GM18517 (cell line): ENCODE measurements around the gene KAZN.

Experiments used
- ATAC-seq: cut with Tn5 transposase; IDR thresholded peaks from one replicate; pipeline ENCODE4 v1.9.1; 2021; ENCODE audit warnings: mild to moderate bottlenecking, moderate library complexity; ENCODE audit not compliant: unreplicated experiment

The KAZN gene

DNA sequence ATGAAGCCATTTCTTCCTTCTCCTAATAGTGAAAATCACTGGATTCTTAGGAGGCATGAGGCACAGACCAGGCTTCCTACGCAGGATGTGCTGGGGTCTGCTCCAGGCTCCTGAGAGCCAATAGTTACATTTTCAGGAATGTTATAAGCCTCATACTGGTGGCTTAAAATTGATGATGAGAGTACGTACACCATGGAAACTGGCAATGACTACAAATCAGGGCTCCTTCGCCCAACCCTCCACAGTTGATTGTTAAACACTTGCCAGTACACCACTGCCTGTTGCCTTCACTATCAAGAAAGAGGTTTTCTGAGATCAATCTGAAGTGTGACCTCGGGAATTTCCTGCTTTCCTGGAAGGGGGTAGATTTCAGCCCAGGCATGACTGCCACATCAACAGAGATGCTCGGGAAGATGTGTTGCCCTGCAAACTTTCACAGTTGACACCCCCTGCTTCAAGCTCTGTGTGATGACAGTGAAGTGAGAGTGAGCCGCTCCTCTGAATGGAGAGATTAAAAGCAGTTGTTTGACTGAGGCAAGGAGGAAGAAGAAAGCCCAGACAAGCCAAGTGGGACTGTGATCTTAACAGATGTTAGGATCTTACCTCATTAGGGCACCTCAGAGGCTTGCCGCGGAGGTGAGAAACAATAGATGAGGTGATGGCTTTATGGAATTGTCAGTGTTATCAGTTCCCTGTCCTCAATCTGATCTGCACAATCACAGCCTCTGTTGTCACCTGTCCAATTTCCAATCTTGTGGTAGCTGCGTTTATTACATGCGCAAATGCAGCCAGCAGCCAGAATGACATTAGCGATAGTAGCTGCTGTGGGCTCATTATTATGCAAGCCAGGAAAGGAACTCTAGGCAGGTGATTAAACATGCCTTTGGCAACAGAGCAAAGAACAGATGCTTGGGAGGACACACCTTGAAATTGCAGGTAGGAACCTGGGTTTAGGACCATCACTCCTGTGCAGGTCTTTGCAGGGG, 277.3 kb downstream of the KAZN start:
- no peak for ATAC-seq

DNA sequence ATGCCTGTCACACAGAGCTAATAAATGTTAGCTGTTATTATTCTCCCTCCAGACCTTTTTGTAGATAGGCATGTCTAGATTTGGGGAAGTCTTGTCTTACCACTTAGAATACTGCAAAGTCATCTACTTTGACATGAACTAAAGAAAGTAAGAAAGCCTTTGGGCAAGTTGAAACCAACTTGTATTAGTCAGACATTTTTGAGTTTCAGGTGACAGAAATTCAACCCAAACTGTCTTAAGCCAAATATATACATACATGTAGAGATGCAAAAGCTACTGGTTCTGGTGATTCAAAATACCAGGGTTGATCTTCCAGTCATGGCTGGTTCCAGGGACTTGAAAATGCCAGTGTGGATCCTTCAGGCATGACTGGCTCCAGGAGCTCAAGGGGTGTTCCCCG, 278.3 kb downstream of the KAZN start:
- ATAC-seq = no peak

GRCh38 chr1:14877224-14877623, 278.7 kb downstream of the KAZN start:
- no peak for ATAC-seq

DNA sequence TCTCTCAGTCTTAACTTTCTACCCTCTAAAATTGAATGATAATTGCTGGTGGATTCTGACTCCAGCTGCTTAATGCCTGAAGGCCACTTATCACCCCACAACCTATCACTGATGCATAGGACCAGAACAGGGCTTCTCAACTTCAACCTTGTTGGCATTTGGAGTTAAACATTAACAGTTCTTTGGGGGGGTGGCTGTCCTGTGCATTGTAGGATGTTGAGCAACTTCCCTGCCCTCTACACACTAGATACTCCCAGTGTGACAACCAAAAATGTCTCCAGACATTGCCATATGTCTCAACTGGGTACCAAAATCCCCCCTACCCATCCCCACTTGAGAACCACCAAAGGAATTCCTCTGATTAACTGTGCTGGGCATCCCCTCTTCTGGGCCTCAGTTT, 279.6 kb downstream of the KAZN start:
- ATAC-seq = no peak

- no peak for ATAC-seq
Observed at GRCh38 chr1:14878951-14879350, 280.5 kb downstream of the KAZN start.

DNA sequence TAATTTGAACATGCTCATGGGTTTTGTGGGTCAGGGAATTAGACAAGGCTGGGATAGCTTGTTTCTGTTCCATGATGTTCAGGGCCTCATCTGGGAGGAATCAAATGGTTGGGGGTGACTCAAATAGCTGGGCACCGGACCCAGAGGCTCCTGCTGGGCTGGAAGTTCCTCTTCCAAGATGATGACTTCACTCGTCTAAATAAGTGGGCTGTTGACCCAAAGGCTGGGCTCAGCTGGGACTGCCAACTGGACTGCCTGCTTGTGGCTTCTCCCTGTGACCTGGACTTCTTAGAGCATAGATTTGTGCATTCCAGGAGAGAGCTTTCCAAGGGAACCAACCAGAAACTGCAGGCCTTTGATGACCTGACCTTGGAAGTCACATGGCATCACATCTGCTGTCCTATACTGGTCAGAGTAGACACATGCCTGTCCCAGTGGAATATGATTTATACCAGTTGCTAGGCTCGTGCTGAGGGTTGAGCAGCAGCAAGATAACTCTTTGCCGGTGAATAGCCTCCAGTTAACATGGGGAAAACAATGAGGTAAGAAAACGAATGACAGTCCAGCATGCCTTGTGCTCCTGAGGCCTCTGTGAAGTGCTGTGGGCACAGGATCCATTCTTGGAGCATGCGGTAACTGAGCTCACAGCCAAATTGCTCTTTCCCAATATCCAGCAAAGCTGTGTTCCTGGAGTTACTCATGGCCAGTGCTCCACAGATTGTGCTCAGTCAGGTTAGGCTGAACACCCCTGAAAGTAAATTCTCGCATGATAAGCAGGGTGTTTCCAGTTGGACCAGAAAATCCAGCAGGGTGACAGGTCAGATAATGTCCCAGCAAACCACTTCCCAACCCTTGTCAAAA, 282.2 kb downstream of the KAZN start:
- ATAC-seq = no peak

DNA sequence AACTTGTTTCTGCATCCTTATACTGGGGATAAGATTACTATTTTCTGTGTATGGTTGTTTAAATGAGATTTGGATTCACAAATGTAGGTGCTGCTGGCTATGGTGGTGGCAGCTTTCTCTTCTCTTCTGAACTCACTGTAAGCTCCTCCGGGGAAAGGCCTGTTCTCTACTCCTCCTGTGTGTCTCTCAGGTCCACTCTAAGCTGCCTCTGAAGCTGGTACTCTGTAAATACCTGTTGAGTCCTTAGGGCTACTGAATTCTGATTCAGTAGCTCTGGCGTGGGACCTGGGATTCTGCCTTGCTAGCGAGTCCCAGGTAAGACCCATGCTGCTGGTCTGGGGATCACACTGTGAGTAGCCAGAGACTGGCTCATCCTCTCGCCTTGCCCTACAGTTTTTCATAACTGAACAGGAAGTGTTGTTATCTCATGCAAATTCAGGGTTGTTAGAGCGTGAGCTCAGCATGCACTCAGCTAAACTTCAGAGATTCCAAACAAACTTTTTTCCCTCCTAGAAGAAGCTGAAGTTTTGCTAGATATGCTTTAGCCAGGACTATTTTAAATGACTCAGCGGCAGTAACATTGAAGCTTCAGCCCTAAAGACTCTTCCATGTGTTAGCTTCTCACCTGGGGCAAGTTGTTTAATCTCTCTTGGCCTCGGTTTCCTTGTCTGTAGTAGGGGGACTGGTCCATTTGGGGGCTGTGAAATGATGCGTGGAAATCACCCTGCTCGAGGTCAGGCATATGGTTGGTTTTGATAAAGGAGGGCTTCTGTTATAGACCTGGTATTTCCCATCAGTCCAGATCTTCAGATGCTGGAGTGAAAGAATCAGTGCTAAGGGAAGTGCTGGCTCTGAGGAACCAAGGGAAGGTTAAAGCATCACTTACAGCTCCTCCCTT, 283.5 kb downstream of the KAZN start:
- no peak for ATAC-seq

DNA sequence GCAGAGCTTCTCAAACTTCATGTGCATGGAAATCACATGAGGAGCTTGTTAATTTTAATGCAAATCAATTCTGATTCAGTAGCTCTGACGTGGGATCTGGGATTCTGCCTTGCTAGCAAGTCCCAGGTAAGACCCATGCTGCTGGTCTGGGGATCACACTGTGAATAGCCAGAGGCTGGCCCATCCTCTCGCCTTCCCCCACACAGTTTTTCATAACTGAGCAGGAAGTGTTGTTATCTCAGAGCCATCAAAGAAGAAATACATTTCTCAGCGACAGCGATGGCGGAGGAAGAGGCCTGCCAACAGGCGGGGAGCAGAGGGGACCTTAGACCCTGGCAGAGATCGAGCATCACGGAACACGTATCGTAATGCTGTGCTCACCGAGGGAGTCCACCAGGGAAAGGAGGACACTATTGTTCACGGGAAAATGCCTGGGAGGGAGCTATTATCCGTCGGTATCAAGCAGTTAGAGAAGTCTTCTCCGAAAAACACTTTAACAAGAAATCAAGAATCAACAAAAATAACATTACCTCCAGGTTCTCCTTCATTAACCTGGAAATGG, 286.2 kb downstream of the KAZN start:
- ATAC-seq = no peak

GRCh38 chr1:14887044-14887566, 288.6 kb downstream of the KAZN start:
- no peak for ATAC-seq

- ATAC-seq = no peak
Observed at GRCh38 chr1:14887764-14888350, 289.4 kb downstream of the KAZN start.

DNA sequence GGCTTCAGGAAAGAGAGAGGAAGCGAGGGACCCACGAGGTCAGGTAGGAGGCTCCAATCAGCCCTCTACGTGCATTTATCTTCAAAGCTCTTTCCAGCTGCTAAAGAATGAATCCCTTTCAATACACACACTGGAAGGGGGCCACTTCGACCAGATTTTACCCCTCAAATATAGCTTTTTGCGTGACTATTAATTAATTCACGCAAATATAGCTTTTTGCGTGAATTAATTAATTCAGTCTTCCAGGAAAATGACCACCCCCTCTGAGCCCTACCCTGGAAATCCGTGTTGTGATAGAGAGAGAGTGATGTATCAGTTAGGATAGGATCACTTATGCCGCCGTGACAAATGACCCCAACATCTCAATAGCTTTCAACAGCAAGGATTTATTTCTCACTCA, 289.9 kb downstream of the KAZN start:
- ATAC-seq = no peak

DNA sequence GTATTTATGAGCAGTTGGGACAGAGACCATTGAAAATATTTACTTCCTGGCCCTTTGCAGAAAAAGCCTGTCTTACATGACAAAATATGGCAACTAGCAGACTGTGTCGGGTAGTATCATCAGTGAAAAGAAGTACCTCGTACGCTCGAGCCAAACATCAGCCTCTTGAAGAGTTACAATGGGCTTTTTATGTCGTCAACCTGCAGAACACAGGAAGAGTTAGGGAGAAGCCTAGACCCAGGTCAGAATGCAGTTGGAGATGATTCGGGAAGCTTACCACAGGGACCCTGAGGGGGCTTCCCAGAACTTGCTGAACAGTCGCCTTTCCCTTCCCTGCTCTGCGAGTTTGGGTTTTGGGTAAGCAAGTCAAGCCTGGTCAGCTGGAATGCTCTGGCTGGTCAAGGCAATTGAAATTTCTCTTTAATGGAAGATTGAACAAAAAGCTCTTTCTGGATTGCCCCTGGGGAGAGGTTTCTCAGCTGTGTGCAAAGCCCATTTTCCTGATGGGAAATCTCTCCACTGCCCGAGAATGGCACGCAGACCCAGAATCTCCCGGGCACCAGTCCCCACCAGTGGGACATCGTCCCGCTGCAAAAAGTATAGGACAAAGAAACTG, 291.4 kb downstream of the KAZN start:
- no peak for ATAC-seq

GRCh38 chr1:14891991-14892390, 293.5 kb downstream of the KAZN start:
- ATAC-seq = no peak

- ATAC-seq = no peak
Observed at GRCh38 chr1:14894811-14895560, 296.5 kb downstream of the KAZN start.

DNA sequence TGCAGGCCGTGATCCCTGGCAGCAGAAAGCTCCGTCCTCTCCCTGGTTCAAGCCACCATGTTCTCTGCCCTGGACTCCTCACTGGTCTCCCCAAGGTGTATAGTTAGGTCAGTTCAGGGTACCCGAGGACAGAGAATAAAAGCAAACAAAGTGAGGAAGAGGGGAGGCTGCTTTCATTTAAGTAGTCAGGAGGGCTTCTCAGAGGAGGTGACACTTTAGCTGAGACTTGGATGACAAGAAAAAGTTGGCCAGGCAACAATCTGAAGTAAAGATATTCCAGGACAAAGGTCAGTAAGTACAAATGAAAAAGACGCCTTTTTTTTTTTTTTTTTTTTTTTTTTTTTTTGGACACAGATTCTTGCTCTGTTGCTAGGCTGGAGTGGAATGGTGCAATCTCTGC, 297.2 kb downstream of the KAZN start:
- no peak for ATAC-seq

DNA sequence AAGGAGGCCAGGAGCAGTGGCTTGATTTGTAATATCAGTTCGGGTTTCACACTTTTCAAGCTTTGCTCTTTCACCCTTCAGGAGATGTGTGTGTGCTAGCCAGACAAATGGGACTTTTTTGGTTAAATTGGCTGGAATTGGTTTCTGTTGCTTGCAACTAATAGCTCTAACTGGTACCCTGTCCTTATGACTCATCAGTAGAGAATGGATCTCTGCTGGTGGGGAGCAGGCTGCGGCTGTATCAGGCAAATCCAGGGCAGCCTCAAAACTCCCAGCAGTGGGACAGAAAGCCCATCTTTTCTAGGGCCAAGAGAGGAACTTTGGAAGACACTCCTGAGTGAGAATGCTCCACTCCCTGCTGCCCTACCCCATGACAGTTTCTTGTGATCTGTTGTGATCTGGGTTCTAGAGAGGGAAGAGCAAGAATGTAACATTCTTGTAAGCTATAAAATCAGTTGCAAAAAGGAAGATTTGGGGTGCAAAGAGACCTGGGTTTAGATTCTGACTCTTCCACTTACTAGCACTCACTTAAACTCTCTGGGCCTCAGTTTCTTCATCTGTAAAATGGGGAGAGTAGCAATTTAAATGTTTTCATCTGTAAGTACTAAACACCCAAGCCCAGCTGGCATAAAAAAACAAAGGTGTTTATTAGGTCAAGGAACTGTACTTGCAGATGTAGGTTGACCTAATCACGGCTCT, 298.0 kb downstream of the KAZN start:
- ATAC-seq = no peak

GRCh38 chr1:14897080-14897449, 298.6 kb downstream of the KAZN start:
- no peak for ATAC-seq

- ATAC-seq = no peak
Observed at GRCh38 chr1:14897547-14897946, 299.1 kb downstream of the KAZN start.
